Glomerular visceral epithelial cell (primary cell): ENCODE results near the gene IGFBP7.

Source experiments
- DNase-seq: peaks from one replicate; pipeline ENCODE4 v3.0.0-alpha.2; 2016; ENCODE audit errors: extremely low spot score

Gene IGFBP7

GRCh38 chr4:57097711-57098110, 12.5 kb downstream of the IGFBP7 start:
- no peak for DNase-seq

- DNase-seq, result no peak
Observed at GRCh38 chr4:57095956-57096355, 14.2 kb downstream of the IGFBP7 start.

- no peak for DNase-seq
Observed at GRCh38 chr4:57095245-57095644, 14.9 kb downstream of the IGFBP7 start.

- DNase-seq, result peak; percentile 58
Observed at GRCh38 chr4:57094832-57095223, 15.4 kb downstream of the IGFBP7 start.

GRCh38 chr4:57093845-57094831, 16.0 kb downstream of the IGFBP7 start:
- DNase-seq, result no peak

GRCh38 chr4:57091657-57092162, 18.5 kb downstream of the IGFBP7 start:
- DNase-seq, result no peak

GRCh38 chr4:57090079-57090478, 20.1 kb downstream of the IGFBP7 start:
- no peak for DNase-seq

GRCh38 chr4:57089549-57089948, 20.6 kb downstream of the IGFBP7 start:
- no peak for DNase-seq

- DNase-seq, result no peak
Observed at GRCh38 chr4:57086031-57086723, 24.0 kb downstream of the IGFBP7 start.

GRCh38 chr4:57085278-57085677, 24.9 kb downstream of the IGFBP7 start:
- DNase-seq, result no peak

- no peak for DNase-seq
Observed at GRCh38 chr4:57084360-57084759, 25.8 kb downstream of the IGFBP7 start.

GRCh38 chr4:57083090-57083489, 27.1 kb downstream of the IGFBP7 start:
- no peak for DNase-seq

- no peak for DNase-seq
Observed at GRCh38 chr4:57081651-57082621, 28.2 kb downstream of the IGFBP7 start.

- DNase-seq, result peak; percentile 96
Observed at GRCh38 chr4:57080781-57081650, 29.2 kb downstream of the IGFBP7 start.

- DNase-seq, result peak; percentile 89
Observed at GRCh38 chr4:57078685-57079521, 31.3 kb downstream of the IGFBP7 start.

GRCh38 chr4:57077550-57078343, 32.4 kb downstream of the IGFBP7 start:
- peak; percentile 89 for DNase-seq

- no peak for DNase-seq
Observed at GRCh38 chr4:57076646-57077045, 33.5 kb downstream of the IGFBP7 start.

GRCh38 chr4:57075367-57075766, 34.8 kb downstream of the IGFBP7 start:
- DNase-seq, result no peak

GRCh38 chr4:57074744-57075143, 35.4 kb downstream of the IGFBP7 start:
- peak; percentile 78 for DNase-seq
